ENCODE data around the gene CFAP46.

- TF ChIP-seq, protein P1, sequence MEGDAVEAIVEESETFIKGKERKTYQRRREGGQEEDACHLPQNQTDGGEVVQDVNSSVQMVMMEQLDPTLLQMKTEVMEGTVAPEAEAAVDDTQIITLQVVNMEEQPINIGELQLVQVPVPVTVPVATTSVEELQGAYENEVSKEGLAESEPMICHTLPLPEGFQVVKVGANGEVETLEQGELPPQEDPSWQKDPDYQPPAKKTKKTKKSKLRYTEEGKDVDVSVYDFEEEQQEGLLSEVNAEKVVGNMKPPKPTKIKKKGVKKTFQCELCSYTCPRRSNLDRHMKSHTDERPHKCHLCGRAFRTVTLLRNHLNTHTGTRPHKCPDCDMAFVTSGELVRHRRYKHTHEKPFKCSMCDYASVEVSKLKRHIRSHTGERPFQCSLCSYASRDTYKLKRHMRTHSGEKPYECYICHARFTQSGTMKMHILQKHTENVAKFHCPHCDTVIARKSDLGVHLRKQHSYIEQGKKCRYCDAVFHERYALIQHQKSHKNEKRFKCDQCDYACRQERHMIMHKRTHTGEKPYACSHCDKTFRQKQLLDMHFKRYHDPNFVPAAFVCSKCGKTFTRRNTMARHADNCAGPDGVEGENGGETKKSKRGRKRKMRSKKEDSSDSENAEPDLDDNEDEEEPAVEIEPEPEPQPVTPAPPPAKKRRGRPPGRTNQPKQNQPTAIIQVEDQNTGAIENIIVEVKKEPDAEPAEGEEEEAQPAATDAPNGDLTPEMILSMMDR (IDR thresholded peaks at IDR 0.05), result no peak
- TF ChIP-seq EZH2 (IDR thresholded peaks at IDR 0.05), result no peak
These were observed 31.5 kb upstream of the CFAP46 start for GRCh38 chr10:132973903-132974241.
